ENCODE results near the gene ODF2L.

Gene ODF2L

DNA sequence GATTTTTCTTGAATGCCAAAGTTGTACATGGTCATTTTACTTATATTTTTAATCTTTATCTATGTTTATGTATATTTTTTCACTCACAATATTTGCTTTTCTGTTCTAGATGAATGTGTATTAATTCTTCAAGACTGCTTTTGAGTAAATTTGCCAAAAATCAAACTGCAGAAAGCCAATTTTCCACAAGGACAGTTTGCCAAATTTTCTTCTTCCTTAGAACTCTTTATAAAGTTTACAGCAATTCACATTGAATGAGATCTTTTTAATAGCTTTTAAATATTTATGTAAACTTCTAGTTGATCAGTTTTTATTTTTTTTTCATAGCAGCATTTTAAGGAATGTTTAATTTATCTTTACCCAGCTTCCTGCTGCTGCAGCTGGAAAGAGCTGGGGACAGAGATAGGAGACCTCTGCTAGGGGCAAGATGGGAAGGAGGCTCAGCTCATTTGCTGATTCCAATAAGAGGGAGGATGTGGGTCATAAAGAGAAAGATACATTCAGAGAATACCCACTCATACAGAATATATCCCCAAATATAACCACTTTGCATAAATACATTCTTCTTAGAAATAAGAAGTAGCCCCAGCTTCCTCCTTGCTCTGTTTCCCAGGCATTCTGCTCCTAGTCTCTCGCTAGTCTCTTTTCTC is 93.0 kb downstream of the ODF2L start:
- no peak for DNase-seq
